HTR-8/SVneo (cell line): ENCODE measurements around the gene KRT74.

Source experiments
- DNase-seq: peaks from one replicate; pipeline ENCODE4 v3.0.0; 2011; ENCODE audit warnings: low spot score, mixed read lengths; ENCODE audit not compliant: insufficient read length
- FAIRE-seq: peaks from 2 replicates; lab custom pipeline; 2011; peaks lifted over from hg19 to GRCh38; lab: Jason Lieb, UNC

Gene KRT74

DNA sequence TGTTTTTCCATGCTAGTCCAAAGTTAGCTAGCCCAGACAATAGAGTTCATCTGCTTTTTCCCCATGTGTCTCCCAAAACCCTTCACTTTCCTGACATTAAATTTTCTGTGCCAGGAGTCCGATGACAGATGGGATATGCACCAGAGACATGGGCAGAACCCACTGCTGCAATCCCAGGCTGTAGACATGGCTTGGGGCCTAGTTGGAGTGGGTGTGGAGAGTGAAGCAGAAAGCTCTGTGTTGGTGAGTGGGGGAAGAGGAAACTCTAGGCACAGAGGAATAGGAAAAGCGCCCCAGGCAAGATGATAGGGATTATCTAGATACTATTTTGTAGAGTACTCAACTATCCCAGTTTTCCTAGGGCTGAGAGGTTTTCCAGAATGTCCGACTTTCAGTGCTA, 4.8 kb upstream of the KRT74 start:
- FAIRE-seq = no peak
- no peak for DNase-seq

- FAIRE-seq = no peak
- DNase-seq = no peak
Observed at GRCh38 chr12:52577316-52577715, 3.7 kb upstream of the KRT74 start.

- FAIRE-seq (no peak), DNase-seq (no peak)
Observed at GRCh38 chr12:52575948-52576347, 2.3 kb upstream of the KRT74 start.

GRCh38 chr12:52575256-52575655, 1.6 kb upstream of the KRT74 start:
- DNase-seq (no peak), FAIRE-seq (no peak)

DNA sequence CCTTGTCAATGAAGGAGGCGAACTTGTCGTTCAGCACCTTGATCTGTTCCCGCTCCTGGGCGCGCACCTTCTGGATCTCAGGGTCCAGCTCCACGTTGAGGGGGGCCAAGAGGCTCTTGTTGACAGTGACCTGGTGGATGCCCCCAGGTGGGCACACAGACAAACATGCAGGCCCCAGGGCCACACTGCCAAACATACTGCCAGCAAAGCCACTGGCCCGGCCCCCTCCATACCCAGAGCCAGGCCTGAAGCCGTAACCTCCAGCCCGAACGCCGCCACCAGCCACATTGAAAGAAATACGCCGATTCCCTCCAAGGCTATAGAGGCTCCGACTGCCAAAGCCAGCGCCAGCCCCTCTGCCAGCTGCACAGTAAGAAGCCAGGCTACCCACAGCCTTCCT, 337 bp downstream of the KRT74 start:
- DNase-seq = no peak
- no peak for FAIRE-seq

DNA sequence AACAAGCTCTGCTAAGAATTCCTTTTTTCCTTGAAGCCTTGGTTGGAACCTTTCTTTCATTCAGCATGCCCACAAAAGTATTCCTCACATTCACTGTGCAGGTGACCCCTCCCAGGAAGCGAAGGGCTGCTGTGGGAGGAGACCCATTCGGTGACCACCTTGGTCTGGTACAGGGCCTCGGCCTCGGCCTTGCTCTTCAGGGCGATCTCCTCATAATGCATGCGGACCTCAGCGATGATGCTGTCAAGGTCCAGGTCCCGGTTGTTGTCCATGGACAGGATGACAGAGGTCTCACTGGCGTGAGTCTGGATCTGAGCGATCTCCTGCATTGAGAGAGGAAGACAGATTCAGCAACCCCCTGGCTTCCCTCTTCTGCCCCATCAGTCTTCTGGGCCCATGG, 3.1 kb downstream of the KRT74 start:
- FAIRE-seq = no peak
- DNase-seq = no peak

DNA sequence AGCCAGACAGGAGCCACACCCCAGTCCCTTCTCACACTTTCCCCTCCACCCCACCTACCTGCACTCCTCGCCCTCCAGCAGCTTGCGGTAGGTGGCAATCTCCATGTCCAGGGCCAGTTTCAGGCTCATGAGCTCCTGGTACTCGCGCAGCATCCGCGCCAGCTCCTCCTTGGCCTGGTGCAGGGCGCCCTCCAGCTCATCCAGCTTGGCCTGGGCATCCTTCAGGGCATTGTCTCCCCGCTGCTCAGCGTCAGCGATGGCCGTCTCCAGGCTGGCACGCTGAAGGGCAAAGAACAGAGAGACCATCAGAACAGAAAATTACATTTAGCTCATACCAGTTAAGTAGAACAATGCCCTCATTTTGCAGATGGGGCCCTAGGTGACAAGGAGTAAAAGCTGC, 5.5 kb downstream of the KRT74 start:
- DNase-seq (no peak), FAIRE-seq (no peak)

GRCh38 chr12:52566847-52567291, 6.8 kb downstream of the KRT74 start:
- FAIRE-seq (no peak), DNase-seq (no peak)

- DNase-seq = no peak
- FAIRE-seq = no peak
Observed at GRCh38 chr12:52564582-52564981, 9.1 kb downstream of the KRT74 start.

DNA sequence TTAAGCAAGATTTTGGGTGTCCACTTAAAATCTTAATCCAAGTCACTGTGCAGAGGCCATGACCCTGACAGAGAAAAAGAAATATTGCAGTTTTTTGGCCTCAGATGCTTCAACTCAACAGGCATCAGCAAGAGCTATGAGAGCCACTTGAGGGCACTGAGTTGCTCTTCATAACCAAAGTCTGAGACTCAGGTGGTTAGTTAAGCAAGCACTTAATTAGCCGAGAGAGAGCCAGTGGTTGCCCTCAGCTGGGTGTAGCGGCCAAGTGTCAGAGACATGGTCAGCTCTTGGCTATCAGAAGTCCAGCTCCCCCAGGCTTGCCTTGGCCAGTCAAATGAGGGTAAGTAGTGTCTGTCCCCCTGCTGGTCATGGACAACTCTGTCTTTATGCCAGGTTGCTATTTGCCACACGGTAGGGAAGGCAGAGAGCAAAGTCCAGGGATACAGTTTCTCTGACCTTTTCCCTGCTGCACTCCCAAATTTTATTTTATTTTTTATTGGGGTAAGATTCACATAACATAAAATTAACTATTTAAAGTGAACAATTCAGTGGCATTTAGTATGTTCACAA, 11.7 kb downstream of the KRT74 start:
- FAIRE-seq = no peak

GRCh38 chr12:52559979-52560378, 13.7 kb downstream of the KRT74 start:
- DNase-seq (no peak), FAIRE-seq (no peak)

More for the DNA sequence above, 11.7 kb downstream of the KRT74 start:
- no peak for DNase-seq

GRCh38 chr12:52558781-52559445, 14.7 kb downstream of the KRT74 start:
- FAIRE-seq (no peak), DNase-seq (no peak)

GRCh38 chr12:52557476-52557875, 16.2 kb downstream of the KRT74 start:
- no peak for FAIRE-seq
- no peak for DNase-seq

DNA sequence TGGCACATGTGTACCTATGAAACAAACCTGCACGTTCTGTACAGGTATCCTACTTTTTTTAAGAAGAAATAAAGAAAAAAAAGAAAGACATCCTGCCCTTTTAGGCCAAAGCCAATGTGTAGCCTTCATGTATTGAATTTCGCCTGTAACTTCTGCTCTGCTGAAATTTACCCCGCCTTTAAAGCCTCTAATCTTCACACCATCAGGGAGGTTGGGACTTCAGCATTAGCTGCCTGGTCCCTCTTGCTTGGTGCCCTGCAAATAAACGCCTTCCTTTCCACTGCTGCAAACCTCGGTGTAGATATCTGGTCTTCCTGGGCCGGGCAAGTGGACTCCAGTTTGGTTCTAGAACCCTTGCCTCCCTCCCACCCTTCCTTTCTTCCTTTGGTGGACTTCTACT, 18.1 kb downstream of the KRT74 start:
- FAIRE-seq (no peak), DNase-seq (no peak)

GRCh38 chr12:52552681-52553195, 20.9 kb downstream of the KRT74 start, which contains the start of gene KRT71:
Gene KRT71, minus strand, starts transcription at chr12:52553145. Its CDS starts 68 bp downstream, at chr12:52553077.
- FAIRE-seq = no peak
- no peak for DNase-seq

- FAIRE-seq = no peak
- no peak for DNase-seq
Observed at GRCh38 chr12:52552055-52552454, 21.6 kb downstream of the KRT74 start.

DNA sequence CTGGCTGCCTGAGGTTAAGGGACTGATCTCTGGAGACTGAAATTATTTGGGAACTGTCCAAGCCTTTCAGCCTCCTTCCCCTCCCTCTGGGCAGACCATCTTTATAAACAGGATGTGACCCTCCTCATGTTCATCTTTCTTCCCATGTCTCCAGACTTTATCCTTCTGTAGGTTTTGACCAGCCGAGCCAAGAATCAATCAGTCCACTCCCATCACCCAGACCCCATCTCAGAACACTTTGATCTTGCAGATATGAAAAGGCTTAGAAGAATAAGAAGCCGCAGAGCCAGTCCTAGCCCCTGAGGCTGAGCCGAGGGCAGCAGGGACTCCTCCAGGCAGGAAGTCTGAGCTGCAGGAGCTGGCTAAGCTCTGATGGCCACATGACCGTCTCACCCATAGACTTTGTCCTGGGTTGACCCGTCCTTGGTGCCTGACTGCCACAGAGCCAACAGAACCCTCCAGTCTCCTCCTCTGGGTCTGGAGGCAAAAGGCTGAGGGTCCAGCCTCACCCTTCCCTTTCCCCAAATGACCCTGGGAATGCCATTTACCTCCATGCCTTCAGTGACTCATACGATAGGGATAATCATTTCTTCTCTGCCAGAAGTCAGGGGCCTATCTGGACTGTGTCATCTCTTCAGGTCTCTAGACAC, 22.3 kb downstream of the KRT74 start:
- FAIRE-seq (no peak), DNase-seq (no peak)

GRCh38 chr12:52546126-52546525, 27.5 kb downstream of the KRT74 start:
- FAIRE-seq = no peak
- no peak for DNase-seq

DNA sequence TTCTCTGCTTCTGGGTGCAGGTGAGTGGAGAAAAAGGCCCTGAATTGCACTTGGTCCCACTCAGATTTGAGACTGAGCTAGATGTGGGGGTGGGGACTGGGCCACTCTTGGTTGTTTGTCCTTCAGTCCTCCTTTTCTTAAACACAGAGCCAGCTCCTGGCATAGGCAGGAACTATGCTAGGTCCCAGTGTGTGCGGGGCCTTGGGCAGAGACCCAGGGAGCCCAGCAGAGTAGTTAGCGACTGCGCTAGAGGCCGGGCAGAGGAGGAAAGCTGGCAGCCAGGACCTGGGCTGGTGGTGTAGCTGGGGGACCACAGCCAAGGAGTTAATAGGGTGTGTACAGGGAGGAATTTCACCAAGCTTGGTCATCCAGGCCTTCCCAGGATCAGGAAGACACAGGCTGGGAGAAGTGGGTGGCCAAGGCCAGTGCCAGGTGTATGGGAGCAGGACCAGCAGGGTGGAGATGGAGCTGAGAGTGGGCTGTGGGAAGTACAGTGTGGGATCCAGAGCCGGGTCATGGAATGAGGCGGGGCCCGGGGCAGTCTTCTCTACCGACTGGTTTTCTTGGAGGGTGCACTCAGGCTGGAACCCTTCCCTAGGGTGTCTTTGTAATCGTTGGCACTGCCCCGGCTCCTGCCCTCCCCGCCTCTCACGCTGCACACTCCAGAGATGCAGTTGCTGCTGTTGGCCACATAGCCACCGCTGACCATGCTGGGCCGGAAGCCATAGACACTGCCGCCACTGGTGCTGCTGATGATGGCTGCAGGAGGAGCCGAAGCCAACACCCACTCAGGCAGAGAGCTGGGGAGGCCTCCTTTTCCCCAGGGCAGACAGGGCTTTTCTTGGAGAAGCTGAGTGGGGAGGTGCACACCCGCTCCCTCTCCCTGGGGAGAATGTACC, 29.4 kb downstream of the KRT74 start:
- FAIRE-seq = no peak
- no peak for DNase-seq

DNA sequence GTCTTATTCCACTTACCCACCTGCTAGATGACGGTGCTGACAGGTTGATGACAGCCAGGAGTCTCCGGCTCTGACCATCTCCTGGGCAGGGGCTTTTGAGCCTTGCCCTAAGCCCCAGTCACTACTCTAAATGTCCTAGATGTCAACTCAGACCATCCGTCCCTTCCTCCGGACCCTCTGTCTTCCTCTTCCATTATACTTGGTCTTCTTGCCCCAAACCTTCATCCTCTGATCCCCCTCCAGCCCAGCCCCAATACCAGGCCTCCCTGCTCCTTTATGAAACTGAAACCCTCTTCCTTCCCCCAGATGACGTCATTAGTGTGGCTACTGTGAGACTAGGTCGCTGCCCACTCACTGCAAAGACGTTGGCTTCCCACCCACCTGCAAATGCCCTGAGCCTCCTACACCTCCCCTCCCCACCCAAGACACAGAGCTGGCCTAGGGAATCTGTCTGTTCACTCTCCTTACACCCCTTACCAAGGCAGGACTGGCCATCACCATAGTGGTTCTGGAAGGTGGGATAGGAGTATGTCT, 30.8 kb downstream of the KRT74 start:
- FAIRE-seq = no peak
- DNase-seq = no peak
